Gastroesophageal sphincter (tissue), 3 donors: ENCODE measurements around the gene SHTN1.

Experiments
- EP300 ChIP-seq: sonication (generic); formaldehyde crosslinking; IDR thresholded peaks from one replicate; pipeline ENCODE4 v1.6.1; 2017; ENCODE audit warnings: antibody characterized with exemption, mild to moderate bottlenecking
- POLR2A ChIP-seq, 2 donors: fragments of 450-650 bp; IDR thresholded peaks; one replicate each; pipeline ENCODE4 v1.6.1; 2017; ENCODE audit warnings: antibody characterized with exemption in 2 of 2, mild to moderate bottlenecking in 2 of 2, moderate library complexity in 1 of 2
- POLR2AphosphoS5 ChIP-seq: sonication (generic); formaldehyde crosslinking; IDR thresholded peaks from one replicate; pipeline ENCODE4 v1.6.1; 2017; ENCODE audit warnings: antibody characterized with exemption
- TF ChIP-seq, protein P1 (sequence below), 4 experiments: fragments of 200-600 bp in 2 of 4; fragments of 450-650 bp in 2 of 4; sonication (generic) in 1 of 4; IDR thresholded peaks; one replicate each; pipeline ENCODE4 v1.5.1; 2017 to 2019; ENCODE audit warnings: antibody characterized with exemption in 4 of 4, mild to moderate bottlenecking in 2 of 4, moderate library complexity in 2 of 4

DNA sequence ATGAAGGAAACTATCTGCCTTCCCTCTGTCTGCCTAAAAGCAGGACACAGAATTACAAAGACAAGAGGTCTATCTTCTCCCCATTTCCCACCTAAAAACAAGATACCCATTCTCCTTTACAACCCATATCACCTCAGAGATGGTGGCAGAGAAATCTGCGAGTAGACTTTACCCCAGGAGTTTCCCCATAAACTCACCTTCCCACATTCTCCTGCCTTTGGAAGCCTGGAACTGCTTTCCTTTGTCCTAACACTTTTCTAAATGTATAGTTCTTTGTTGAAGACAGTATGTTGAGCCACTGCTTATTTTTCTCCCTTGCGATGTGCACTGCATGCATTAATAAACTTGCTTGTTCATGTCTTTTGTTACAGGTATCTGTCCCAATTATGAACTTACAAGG is 8.0 kb downstream of the SHTN1 start:
- no peak for TF ChIP-seq EP300
- TF ChIP-seq, protein P1, sequence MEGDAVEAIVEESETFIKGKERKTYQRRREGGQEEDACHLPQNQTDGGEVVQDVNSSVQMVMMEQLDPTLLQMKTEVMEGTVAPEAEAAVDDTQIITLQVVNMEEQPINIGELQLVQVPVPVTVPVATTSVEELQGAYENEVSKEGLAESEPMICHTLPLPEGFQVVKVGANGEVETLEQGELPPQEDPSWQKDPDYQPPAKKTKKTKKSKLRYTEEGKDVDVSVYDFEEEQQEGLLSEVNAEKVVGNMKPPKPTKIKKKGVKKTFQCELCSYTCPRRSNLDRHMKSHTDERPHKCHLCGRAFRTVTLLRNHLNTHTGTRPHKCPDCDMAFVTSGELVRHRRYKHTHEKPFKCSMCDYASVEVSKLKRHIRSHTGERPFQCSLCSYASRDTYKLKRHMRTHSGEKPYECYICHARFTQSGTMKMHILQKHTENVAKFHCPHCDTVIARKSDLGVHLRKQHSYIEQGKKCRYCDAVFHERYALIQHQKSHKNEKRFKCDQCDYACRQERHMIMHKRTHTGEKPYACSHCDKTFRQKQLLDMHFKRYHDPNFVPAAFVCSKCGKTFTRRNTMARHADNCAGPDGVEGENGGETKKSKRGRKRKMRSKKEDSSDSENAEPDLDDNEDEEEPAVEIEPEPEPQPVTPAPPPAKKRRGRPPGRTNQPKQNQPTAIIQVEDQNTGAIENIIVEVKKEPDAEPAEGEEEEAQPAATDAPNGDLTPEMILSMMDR (IDR thresholded peaks at IDR 0.05), result no peak
- no peak for TF ChIP-seq POLR2A (IDR thresholded peaks at IDR 0.05)
- TF ChIP-seq POLR2AphosphoS5, result no peak
